NCI-H510A treated with DMSO at 0.1 percent for 48 hours (cell line): ENCODE results near the gene TANK.
"Not testable (repeated sequence)": the region's sequence is repeated elsewhere in the genome, so short reads cannot be mapped to it uniquely, and the experiment has no call there.

ENCODE experiments used
- DNase-seq: peaks from one replicate; lab custom pipeline; 2025; lab: John Stamatoyannopoulos, UW

The TANK gene

DNA sequence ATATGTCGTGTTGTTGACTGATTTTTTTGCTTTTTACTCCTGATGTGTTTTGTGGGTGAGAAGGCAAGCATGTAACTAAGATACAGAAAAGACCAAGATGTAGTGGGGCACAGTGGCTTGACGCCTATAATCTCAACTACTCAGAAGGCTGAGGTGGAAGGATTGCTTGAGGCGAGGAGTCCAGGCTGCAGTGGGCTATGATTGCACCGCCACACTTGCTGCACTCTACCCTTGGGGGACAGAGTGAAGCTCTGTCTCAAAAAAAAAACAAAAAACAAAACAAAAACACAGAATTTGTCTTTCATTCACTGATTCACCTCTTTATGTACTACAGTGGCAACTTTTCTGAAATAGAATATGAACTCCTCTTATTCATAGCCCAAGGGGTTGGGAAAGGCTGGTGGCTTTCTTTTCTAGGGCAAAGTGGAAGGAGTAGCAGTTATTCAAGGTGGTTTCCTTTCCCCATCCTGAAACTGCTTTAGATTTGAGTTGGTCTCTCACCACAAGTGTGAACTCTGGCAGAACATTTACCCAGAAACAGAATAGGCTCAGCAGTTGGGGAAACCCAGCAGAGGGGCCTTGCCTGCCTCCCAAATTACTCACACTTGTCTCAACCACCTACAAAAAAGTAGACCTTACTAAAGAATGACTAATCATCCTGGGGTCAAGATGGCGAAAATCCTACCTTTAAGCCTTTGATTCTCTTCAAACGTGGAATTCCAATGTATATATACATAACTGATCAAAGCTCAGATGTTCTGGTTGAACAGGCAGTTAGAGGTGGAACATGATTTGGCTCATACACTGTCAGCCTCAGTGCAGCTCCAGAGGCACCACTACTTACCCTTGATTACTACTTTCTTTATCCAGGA, 6.5 kb downstream of the TANK start:
- DNase-seq = no peak

DNA sequence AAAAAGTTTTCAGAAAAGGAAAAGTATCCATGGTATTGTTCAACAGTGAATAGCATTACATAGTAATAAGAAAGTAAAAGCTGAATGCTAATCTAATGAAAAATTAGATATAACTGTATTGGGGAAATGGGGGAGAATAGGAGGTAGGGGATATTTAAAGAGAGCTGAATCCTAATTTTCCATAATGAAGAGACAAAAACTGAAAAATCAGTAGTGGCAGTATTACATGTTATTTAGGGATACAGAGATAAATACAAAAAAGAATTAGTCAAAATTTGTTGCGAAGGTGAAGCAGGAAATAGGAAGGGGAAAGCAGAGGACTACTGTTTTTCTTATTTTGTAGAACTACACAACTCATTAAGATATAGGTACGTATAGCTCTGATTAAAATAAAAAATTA, 9.1 kb downstream of the TANK start:
- DNase-seq = no peak

DNA sequence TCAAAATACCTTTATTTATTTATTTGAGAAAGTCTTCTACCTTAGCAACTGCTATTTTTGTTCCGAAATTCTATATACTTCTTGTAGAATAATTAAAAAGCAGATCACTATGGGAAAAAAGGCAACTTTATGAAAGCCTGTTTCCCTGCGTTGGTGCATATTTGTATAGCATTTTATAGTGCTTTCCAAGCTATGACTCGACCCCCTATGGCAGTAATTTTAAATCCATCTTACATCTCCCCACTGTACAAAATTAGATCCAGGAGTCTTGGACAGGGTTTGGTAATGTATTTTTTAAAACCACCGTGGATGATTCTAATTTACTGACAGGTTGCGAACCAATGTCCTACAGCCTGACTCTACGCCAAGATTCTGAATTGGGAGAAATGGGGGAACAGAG, 10.1 kb downstream of the TANK start:
- DNase-seq = no peak

DNA sequence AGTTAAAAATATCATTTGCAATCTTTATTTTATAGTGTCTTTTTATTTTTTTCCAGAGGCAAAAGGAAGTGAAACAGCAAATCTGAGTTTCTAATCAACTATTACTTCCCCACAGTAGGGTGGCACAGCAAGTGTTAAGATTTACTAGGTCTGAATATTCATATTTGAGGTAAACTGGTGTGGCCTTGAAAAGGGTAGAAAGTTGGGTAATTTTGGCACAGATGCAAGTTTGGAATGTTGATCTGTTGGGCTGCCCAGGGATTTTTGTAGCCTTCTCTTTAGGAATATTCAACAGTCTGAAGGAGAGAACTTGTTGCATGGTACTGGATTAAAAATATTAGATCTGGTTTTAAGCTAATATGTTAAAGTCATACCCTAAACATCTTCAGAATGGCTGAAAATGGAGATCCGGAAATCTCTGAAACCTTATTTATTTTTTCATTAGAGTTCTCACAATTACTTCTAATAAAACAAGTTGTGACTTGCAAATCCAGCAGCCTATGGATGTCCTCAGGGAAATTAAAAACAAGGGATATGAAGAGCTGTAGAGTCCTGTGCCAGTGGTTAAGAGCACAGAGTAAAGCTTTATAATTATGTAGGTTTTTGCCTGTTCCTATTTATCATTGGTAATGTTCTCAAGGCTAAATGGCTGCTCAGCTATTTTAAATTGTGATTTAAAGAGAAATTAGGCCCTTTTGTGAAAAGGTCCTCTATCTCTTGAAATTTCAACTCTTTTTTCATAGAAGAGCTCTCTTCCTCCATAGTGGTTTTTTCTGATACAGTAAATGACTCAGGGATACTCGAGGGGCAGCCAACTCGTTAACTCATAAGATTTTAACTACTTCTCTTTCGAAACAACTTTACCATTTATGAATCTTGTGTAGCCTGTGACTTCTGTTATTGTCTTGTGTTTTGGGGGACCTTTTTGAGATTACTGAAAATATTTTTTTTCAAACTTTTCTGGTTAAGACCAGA, 11.0 kb downstream of the TANK start:
- DNase-seq = peak; percentile 3

DNA sequence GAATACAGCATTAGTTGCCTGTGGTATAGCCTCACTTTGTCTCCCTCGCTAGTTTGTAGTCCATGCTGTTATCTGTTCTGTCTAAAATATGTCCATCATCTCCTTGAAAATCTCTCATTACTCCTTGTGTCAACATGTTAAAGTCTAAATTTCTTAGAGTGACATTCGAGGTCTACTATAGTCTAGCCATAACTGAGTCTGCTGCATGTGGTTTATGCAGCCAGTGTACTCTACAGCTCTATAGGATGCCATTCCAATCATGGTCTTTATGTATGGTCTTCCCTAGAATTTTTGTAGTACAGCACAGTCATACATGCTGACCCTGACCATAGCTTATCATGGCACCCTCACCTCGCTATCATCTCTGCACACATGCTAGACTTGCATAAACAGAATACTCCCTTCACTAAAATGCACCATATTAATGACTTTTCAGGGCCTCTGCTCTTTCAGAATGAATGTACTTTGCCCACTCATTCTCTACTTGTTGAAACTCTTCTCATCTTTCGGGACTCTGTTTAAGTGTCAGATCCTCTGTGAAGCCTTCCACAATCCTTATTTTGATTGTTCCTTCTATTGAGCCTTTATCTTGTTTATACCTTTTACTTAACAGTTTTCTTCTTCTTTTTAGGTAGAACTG, 12.8 kb downstream of the TANK start:
- no peak for DNase-seq

DNA sequence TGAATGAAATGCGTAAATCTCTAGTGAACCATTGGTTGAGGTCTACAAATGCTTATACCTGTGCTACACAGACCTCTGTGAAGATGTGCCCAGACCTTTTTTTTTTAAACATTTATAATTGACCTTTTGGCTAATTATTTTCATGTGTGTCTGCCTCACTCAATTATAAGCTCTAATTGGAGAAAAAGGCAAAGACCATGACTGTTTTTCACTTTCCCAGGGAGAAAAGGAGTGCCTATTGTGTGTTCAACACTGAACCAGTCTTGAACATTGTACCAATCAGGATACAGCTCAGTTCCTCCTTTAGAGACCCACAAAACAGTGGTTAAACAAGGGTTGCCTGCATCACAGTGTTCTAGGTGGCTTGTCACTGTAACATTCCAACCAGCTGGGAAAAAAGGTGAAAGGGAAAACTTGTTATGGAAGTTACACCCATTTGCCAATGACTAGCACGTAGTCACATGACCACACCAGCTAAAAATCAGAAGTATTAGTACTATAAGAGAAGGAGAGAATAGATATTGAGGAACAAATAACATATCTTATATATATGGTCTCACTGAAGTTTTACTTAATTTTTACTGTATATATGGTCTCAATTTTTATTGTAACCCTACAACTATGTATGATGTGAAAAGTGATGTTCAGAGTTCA, 13.4 kb downstream of the TANK start:
- no peak for DNase-seq

DNA sequence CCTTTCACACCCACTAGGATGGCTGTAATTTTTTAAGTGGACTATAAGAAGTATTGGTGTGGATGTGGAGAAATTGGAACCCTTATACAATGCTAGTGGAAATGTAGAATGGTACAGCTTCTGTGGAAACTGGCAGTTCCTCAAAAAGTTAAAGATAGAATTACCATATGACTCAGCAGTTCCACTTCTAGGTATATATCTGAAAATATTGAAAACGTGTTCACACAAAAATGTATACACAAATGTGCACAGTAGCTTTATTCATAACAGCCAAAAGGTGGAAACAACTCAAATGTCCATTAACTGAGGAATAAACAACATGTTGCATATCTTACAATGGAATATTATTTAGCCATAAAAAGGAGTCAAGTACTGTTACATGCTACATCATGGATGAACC, 17.7 kb downstream of the TANK start:
- DNase-seq = no peak

DNA sequence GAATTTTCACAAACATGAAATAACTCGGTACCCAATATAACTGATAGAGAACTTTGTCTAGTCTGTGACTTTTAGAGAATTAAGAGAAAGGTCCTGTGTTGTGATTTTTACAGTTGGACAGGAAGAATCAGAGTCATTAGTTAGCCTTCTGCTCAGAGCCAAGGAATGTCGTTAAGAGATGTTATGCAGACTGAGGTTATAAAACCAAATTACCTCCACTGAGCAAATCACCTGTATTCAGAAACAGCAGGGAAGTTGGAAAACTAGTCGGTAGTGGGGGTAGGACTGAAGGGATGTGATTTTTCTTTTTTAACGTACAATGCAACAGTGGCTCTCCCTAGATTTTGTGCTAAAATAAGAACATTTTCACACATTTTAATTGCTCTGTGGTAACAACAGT, 18.5 kb downstream of the TANK start:
- DNase-seq = no peak

DNA sequence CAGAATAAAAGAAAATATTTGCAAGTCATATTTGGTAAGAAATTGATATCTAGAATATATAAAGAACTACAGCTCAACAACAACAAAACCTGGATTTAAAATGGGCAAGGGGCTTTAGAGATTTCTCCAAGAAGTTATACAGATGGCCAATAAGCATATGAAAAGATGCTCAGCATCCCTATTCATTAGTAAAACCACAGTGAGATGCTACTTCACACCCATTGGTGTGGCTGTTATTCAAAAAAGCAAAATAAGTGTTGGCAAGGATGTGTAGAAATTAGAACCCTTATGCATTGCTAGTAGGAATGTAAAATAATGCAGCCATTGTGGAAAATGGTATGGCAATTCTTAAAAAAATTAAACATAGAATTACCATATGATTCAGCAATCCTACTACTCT, 29.8 kb downstream of the TANK start:
- DNase-seq = no peak

DNA sequence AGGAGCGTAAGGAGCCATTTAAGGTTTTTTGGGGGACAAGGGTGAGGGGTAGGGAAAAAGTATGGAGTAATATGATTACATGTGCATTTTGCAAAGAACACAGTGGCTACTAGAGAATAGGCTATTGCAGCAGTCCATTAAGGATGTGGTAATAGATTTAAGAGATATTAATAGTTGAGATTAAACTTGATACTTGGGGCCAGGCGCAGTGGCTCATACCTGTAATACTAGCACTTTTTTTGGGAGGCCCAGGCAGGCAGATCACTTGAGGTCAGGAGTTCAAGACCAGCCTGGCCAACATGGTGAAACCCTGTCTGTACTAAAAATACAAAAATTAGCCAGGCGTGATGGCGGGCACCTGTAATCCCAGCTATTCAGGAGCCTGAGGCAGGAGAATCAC, 35.4 kb downstream of the TANK start:
- DNase-seq = not testable (repeated sequence)

DNA sequence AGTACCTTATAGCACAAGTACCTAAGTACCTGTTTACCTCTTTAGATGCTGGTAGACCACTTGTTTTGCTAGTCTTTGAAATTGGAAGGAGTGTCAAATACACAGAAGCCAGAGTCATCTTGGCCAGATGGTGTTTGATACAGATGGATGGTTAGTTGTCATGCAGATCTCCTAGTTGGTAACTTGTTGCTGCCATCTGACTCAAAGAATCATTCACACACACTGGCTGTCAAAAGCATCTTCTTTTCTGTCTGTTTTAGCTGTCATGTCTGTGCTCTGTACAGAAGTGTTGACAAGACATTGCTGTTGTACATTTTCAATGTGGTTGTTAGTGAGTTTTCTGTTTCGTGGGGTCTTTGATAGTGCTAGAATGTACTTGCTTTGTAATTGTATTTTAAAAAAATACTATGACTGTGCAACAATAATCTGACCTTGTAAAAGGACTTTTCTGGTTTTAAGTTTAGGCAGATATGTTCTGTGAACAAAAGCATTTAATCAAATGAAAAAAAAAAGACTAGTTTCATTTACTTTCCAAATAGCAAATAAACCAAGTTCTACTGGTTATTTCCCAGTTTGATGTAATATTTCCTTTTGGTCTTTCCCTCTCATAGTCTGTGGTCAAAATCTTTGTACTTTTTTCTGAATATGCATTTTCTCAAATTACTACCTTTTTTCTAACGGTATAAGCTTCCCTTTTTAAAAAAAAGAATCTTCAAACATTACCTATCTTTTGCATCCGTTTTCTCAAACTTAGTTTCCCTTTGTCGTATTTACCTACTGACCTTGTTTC, 39.9 kb downstream of the TANK start:
- DNase-seq = no peak

DNA sequence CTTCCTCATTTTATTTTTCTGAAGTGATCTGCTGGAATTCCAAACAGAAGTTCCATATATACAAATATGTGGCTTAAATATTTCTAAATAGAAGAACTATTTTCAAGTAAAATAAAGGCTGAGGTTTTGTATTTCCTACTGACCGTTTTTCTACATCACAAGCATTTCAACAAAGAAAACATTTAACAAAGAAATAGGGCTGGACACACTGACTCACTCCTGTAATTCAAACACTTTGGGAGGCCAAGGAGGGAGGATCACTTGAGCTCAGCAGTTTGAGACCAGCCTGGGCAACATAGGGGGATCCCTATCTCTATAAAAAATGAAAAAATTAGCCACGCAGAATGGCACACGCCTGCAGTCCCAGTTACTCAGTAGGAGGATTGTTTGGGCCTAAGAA, 44.6 kb downstream of the TANK start:
- DNase-seq = no peak

DNA sequence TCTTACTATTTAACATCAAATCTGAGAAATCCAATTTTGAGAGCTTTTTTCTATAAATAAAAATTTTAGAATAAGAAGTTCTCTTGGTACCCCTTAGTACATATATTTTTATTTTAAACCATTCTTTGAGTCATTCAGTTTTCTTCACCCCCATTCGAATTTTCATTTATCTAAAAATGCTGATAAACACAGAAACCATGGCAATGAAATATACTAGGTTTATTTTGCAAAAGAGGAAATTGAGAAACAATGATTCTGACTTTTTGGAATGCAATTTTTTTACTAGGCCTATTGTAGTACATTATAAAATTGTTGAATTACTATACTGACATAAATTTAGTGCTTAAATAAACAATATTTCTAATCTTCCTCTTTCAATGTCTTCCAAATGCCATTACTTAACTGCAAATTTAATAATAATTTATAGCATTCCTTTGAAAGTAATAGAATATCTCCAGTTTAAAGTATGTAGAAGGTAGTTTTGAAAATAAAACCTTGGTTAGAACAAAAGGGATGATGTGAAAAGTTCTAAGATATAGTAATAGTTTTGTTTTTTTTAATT, 46.3 kb downstream of the TANK start:
- DNase-seq = no peak

DNA sequence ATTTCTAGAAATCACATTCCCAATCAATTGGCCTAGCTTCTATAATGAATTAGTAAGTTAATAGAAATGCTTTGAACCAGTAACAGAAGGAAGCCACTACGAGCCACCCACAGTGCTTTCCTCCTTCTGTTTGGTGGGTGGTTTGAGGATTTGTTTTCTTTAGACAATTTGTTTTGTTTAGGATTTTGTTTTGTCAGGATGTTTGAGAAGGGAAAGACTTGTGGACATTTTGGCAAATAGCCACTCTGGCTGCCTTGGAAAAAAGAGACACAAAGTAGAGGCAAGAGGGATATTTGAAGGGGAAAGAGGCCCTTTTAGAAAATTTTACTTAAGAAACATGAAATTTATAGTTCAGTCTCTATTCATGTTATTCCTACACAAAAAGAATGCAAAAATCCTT, 47.7 kb downstream of the TANK start:
- no peak for DNase-seq

DNA sequence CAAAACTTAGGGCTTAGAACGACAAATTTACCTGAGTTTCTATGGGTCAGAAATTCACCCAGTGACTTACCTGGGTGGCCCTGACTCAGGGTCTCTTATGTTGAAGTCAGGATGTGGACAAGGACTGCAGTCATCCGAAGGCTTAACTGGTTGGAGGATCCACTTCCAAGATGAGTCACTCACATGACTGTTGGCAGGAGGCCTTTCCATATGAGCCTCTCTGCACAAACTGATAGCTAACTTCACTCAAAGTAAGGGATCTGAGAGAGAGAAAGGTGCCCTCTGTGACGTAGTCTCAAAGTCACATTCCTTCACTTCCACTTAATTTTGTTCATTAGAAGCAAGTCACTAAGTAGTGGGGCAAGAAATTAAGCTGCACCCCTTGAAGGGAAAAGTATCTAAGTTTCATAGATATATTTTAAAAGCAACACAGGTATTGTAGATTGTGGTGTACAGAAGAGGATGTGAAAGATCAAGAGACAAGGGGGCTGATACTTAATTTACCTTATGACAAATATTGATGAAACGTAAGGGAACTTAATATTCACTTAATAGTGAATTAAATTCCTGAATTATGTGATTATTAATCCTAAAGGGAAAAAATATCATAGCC, 48.4 kb downstream of the TANK start:
- no peak for DNase-seq

DNA sequence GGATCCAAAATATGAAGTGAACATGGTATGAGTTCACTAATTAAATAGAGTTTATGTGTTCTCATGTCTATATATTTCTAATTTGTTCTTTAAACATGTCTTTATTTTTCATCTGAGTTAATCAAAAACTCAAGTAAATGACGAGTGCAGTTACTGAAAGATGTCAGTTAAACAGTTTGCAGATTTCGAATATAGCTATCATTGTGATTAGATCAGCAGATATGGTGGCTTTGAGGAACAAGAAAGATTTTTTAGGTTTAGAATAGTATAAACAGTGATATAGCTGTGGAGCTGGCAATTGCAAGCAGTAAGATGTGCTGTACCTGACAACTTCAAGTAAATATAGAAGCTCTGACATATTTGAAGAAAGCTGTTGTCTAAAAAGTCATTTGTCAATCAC, 49.7 kb downstream of the TANK start:
- no peak for DNase-seq

DNA sequence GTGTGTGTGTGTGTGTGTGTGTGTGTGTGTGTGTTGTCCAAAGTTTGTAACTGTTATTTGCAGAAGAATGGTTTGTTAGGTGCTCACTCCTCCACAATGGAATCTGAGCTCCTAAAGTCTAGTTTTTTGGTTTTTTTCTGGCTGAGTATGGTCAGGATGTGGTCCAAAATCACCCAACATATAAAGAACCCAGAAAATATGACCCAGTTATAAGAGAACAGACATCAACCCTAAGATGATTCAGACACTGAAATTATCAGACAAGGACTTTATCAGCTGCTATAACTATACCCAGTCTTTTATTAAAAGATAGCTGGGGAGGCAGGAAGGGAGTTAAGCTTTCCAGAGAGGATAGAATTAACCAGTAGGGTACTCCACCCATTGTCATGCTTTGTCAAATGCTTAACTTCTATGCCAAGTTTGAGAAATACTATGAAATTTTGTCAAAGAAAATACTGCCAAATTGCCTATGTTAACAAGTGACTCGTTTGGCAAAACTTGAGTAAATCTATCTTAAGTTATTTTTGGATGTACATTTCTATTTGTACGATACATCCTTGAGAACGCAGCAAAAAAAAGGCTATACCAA, 57.5 kb downstream of the TANK start:
- DNase-seq = no peak

DNA sequence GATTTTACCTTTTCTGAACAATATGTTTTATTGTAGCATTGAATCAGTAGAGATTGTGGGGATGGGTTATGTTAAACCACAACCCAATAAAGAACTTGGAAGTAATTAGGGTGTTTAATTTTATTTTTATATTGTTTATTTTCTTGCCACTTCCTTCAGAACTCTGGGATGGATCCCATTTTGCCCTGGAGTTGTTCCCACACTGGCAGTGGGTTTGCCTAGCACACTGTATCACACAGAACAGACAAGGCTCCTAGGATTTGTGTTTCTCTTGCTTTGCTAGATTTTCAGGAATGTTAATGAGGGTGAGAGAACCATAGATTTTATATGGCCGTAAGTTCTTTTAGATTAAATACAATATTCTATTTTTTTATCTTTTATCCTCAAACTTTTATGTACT, 59.0 kb downstream of the TANK start:
- DNase-seq = no peak

DNA sequence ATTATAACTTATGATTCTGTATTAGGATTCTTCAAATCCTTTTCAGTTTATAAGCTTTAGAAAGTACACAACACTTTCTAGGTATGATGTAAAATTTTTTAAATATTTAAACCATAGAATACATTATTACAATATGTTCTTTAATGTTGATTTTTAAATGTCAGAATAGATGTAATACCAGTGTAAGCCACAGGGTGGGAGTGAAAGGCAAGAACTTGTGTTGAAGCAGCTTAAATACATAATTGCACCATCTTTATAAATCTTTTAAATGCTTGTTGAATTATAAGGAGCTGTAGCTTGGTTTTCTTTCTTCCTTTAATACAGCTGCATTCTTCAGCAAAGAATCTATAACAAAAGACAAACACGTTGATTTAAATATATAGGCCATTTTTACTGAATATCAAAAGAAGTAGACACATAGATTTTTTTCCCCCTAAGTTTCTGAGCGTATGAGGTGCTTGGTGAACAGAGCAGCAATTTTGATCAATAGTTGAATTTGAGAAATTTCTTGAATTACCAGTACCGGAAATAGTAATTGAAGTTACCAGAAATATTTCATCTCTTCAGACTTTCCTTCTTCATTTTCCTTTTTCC, 63.0 kb downstream of the TANK start:
- peak; percentile 21 for DNase-seq
